GM19438 (cell line): ENCODE results near the gene FBXL17.
A peak's percentile ranks its signal among the peaks of the same experiment; 100 is the strongest.

Experiments used
- ATAC-seq: cut with Tn5 transposase; IDR thresholded peaks from one replicate; pipeline ENCODE4 v1.9.1; 2021; ENCODE audit warnings: low read depth; ENCODE audit not compliant: unreplicated experiment

The FBXL17 gene

GRCh38 chr5:108025957-108026356, 355.9 kb downstream of the FBXL17 start:
- ATAC-seq: no peak

GRCh38 chr5:108024986-108025385, 356.9 kb downstream of the FBXL17 start:
- no peak for ATAC-seq

DNA sequence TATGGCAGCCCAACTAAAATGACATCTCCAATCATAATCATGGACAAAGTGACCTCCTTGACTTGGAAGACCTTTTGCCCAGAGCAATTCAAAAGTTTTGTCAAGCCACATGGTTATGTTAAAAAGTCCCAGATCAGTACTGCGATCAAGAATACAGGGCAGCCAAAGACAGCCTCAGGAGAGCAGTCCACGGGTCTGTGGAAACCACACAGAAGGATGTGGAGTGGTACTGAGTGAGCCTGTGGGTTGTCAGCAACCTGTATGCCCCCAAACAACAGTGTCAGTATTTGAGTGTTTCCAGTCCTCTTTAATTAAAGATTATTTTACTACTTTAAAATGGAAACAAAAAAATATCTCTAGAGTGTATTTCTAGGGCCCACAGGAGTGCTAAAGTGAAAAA, 365.8 kb downstream of the FBXL17 start:
- no peak for ATAC-seq

GRCh38 chr5:108006791-108007190, 375.1 kb downstream of the FBXL17 start:
- no peak for ATAC-seq

DNA sequence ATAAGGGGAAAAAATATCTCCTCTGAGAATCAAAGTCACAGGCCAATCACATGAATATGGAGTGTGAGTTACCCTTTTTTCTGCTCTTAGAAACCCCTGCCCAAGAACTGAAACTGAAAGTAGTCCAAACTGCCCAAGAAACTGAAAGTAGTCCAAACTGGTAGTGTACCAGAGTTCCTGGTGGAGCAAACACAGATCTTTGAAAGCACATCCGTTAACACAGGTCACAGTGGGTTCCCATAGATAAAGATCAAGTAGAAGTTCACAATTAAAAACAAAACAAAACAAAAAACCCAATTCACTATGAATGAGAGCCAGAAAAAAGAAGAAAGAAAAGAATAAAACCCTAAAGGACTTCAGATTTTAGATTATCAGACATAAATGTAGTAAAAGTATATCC, 378.7 kb downstream of the FBXL17 start:
- peak; percentile 97 for ATAC-seq

DNA sequence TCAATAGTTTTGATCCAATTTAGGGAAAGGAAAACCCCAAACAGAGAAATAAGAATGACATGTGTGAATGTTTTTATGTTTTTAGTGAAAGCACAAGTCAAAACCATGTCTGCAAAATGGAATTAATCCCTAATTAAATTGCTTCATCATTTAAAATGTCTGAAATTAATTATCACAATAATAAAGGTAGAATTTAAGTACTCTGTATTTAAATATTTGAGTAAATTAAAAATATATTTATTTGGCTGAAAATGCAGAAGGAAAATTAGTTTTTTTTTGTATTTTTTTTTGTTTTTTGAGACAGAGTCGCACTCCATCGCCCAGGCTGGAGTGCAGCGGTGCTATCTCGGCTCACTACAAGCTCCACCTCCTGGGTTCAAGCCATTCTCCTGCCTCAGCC, 380.7 kb downstream of the FBXL17 start:
- no peak for ATAC-seq

DNA sequence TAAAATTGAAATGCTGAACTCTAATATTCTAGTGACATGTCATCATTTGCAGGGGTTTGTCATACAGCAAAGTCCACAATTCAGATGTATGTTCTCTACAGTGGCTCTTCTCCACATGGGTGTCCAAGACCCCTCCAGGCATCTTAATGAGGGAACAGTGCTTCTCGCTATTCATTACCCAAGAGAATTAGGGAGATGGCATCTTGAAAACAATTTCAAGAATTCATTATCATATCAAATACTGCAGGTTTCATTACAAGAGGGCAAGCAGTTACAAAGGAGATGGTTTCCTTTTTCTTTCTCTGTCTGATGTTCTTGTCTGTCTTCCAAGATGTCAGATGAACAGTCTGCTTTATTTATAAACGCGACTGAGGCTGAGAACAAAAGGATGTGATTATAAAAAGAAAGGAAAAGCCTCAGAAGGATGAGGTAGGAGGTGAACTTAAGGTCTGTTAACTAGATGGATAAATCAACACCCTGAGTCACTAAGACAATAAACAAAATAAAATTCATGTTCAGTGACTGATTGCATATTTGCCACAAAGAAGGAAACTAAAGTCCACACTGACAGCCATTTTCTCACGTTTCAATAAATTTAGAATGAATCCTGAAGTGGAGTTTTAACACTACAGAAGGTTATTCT, 384.4 kb downstream of the FBXL17 start:
- no peak for ATAC-seq

DNA sequence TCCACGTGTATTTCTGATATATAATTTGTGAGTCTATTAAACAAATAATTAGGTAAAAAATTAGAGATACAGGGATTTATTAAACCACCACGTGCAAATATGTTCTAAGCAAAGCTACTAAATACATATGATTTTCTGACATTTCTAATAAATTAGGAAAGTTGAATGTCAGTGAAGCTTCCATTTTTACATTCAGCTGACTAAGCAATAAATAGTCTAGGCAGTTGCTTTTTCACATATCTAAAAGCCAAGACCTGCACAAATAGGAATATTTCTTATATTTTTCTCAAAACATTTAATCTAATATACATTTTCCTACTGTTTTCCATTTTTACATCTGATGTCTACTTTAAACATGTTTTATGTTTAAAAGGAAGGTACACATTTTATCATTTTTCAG, 388.6 kb downstream of the FBXL17 start:
- no peak for ATAC-seq

GRCh38 chr5:107990881-107991810, 390.8 kb downstream of the FBXL17 start:
- ATAC-seq: no peak

- no peak for ATAC-seq
These were observed 396.8 kb downstream of the FBXL17 start for GRCh38 chr5:107985144-107985543.

- ATAC-seq: no peak
These were observed 399.0 kb downstream of the FBXL17 start for GRCh38 chr5:107982703-107983425.

DNA sequence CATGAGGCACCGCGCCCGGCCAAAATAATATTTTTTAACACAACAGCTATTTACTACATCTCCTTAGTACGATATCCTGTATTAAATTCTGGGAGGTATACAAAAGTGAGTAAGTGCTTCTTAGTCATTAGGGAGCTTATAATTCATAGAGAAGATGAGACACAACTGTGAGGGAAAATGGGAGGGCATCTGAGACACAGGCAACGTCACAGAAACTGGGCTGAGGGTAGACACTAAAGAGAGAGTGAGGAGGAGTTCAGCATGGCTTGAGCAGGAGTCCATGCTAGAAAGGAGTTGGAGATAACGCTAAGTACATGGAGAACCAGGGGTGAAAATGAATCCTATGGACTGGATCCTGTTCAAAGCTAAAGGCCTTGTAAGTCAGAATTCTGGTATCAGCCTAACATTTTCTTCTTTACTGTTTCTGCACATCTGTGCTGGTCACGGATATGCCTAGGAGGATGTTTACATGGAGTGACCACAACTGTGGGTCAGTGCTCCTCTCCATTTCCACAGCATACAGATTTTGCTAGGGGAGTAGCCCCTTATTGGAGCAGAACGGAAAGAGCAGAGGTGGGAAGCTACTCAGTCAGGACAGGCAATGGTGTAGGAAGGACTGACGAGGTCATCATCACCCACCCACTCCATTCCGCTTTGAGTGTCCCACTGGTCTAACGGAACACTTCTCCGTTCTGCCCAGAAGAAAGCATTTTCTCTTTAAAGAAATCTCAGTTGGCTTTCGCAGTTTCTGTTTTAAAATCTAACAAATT, 400.8 kb downstream of the FBXL17 start:
- no peak for ATAC-seq

DNA sequence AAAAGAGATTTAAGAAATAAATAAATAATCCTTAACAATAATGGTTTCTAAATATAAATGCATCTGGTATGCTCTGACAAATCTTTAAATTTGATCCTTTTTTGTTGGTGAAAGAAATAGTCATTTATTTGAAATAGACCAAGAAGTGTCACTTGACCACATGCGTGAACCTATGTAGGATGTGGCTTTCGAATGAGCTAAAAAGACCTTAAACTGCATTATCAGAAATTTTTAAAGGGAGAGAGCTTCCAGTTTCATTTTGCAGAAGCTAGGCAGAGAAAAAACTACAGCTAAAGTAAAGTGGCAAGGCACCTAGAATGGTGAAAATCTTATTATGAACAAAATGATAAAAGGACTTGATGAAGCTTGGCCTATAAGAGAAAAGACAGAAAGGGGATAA, 402.0 kb downstream of the FBXL17 start:
- no peak for ATAC-seq

- no peak for ATAC-seq
These were observed 402.6 kb downstream of the FBXL17 start for GRCh38 chr5:107979291-107979690.

GRCh38 chr5:107977550-107978071, 404.3 kb downstream of the FBXL17 start:
- no peak for ATAC-seq

DNA sequence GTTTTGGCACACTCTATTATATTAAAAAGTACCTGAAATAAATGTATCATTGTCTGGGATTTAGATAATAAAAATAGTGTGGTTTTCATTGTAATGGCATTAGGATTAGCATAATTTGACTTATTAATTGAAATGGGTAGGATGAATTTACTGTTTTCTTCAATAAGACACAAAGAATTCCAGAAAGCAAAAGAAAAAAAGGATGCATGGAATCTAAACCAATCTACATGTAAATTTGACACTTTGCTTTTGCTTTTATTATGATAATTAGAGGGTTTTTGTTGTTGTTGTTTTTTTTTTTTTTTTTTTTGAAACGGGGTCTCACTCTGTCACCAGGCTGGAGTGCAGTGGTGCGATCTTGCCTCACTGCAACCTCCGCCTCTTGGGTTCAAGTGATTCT, 406.3 kb downstream of the FBXL17 start:
- no peak for ATAC-seq

- no peak for ATAC-seq
These were observed 410.1 kb downstream of the FBXL17 start for GRCh38 chr5:107971846-107972245.

GRCh38 chr5:107969847-107970246, 412.1 kb downstream of the FBXL17 start:
- no peak for ATAC-seq

- no peak for ATAC-seq
These were observed 412.9 kb downstream of the FBXL17 start for GRCh38 chr5:107968998-107969397.

DNA sequence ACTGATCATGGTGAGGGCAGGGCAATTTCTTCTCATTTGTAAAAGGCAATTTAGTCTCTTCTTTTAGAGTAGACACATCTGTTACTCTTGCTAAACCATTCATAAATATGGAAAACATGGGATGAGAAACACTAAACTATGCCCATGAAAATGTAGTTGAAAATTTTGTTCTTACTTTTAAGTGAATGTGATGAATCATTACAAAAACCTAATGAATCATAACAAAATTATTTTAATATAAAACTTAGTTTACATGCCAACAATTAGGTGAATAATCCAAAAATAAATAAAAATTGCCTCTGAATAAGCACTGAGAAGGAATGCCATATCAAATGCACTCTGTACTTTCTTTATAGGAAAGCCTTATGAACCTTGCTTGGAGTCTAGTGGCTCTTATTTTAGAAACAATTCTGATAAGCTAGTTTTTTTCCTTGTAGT, 413.5 kb downstream of the FBXL17 start:
- no peak for ATAC-seq
